HepG2 (cell line): ENCODE measurements around the gene COQ10B. TPM values are rescaled to one million over a fixed set of nuclear protein-coding genes. Genes with fewer than 3 reads are reported as not detected.
A peak's percentile ranks its signal among the peaks of the same experiment; 100 is the strongest.

Experiments
- CREBL2 ChIP-seq: sonication (generic); formaldehyde crosslinking; IDR thresholded peaks from 2 replicates; pipeline ENCODE4 v1.8.1; 2023; ENCODE audit warnings: missing genetic modification reagents, mild to moderate bottlenecking, borderline replicate concordance
- KLF11 ChIP-seq: IDR thresholded peaks from 2 replicates; pipeline ENCODE4 v1.6.1; 2016; ENCODE audit warnings: missing compliant biosample characterization
- KLF13 ChIP-seq: sonication (generic); formaldehyde crosslinking; IDR thresholded peaks from 2 replicates; pipeline ENCODE4 v1.4.0; 2020; ENCODE audit warnings: mild to moderate bottlenecking, missing genetic modification reagents
- LRRFIP1 ChIP-seq: sonication (generic); formaldehyde crosslinking; conservative IDR thresholded peaks from 2 replicates; pipeline ENCODE4 v1.4.0; 2020; ENCODE audit warnings: missing genetic modification reagents
- MAF1 ChIP-seq: sonication (generic); formaldehyde crosslinking; IDR thresholded peaks from 2 replicates; pipeline ENCODE4 v1.5.0; 2020; ENCODE audit warnings: missing genetic modification reagents, borderline replicate concordance
- NFE2L1 ChIP-seq: sonication (generic); formaldehyde crosslinking; IDR thresholded peaks from 2 replicates; pipeline ENCODE4 v1.4.0; 2020; ENCODE audit warnings: missing genetic modification reagents, mild to moderate bottlenecking, borderline replicate concordance
- NFKB2 ChIP-seq: sonication (generic); formaldehyde crosslinking; IDR thresholded peaks from 2 replicates; pipeline ENCODE4 v1.4.0; 2020; ENCODE audit warnings: missing genetic modification reagents, borderline replicate concordance
- PREB ChIP-seq: sonication (generic); formaldehyde crosslinking; IDR thresholded peaks from 2 replicates; pipeline ENCODE4 v1.4.0; 2020; ENCODE audit warnings: missing genetic modification reagents
- RELA ChIP-seq: sonication (generic); formaldehyde crosslinking; IDR thresholded peaks from 2 replicates; pipeline ENCODE4 v1.4.0; 2020; ENCODE audit warnings: missing genetic modification reagents
- RFXANK ChIP-seq: IDR thresholded peaks from 2 replicates; pipeline ENCODE4 v1.6.1; 2016
- SNRNP70 ChIP-seq: fragments of 200-400 bp; formaldehyde crosslinking; IDR thresholded peaks from 2 replicates; pipeline ENCODE4 v1.6.1; 2017; ENCODE audit warnings: mild to moderate bottlenecking, low read depth, low read length, moderate library complexity
- ZKSCAN8 ChIP-seq: IDR thresholded peaks from 2 replicates; pipeline ENCODE4 v1.6.1; 2016; ENCODE audit warnings: borderline replicate concordance, missing genetic modification reagents, missing compliant biosample characterization
- ZNF33A ChIP-seq: sonication (generic); formaldehyde crosslinking; IDR thresholded peaks from 2 replicates; pipeline ENCODE4 v1.5.1; 2020; ENCODE audit warnings: missing genetic modification reagents, mild to moderate bottlenecking, moderate library complexity, borderline replicate concordance
- ZNF414 ChIP-seq: sonication (generic); formaldehyde crosslinking; IDR thresholded peaks from 2 replicates; pipeline ENCODE4 v1.5.0; 2020; ENCODE audit warnings: missing genetic modification reagents
- ZNF44 ChIP-seq: sonication (generic); formaldehyde crosslinking; IDR thresholded peaks from 2 replicates; pipeline ENCODE4 v1.5.1; 2020; ENCODE audit warnings: mild to moderate bottlenecking, missing genetic modification reagents
- ZNF609 ChIP-seq: sonication (generic); formaldehyde crosslinking; IDR thresholded peaks from 2 replicates; pipeline ENCODE4 v1.4.0; 2020; ENCODE audit warnings: mild to moderate bottlenecking, missing genetic modification reagents, borderline replicate concordance
- ZNF713 ChIP-seq: sonication (generic); formaldehyde crosslinking; IDR thresholded peaks from 2 replicates; pipeline ENCODE4 v1.4.0; 2020; ENCODE audit warnings: mild to moderate bottlenecking, missing genetic modification reagents
- ZNF768 ChIP-seq: sonication (generic); formaldehyde crosslinking; IDR thresholded peaks from 2 replicates; pipeline ENCODE4 v1.4.0; 2020; ENCODE audit warnings: missing genetic modification reagents
- polyA plus RNA-seq, 8 experiments: library from polyadenylated mRNA; depleted of rRNA in 3 of 8; stranded (reverse) in 7 of 8; unstranded in 1 of 8; fragments of >200 nt; fragmentation: Illumina TruSeq in 4 of 8; extraction: Trizol in 4 of 8; gene quantifications; 2 replicates each; pipeline versions ENCODE4 v1.2.1 to v1.2.3, GENCODE V29; 2011 to 2016; ENCODE audit warnings: low read depth in 4 of 8, missing spikeins in 1 of 8, mixed read lengths in 1 of 8; ENCODE audit not compliant: insufficient read depth in 1 of 8
- total RNA-seq, 5 experiments: library from RNA; depleted of rRNA; stranded (reverse); fragments of >200 nt; fragmentation: Illumina TruSeq; extraction: Trizol; gene quantifications; 2 replicates each; pipeline ENCODE4 v1.2.3, GENCODE V29; 2016; ENCODE audit warnings: low read depth in 1 of 5

COQ10B gene
- total and polyA plus RNA-seq, 2 of the 13 experiments (the other 11 are each of a cell fraction or from before 2014, with no cell fraction given): 4.6 to 34.9 TPM

GRCh38 chr2:197434541-197435513, 18.5 kb upstream of the COQ10B start, which contains the start of gene SF3B1 (continued):
- 0 out of 2 replicates have a peak, but pooled peaks have one; percentile 41 for TF ChIP-seq LRRFIP1 (CRISPR knock-in tag)
- peak; percentile 17; the same call in 1 of the 2 replicates for TF ChIP-seq NFKB2 (CRISPR knock-in tag)
- TF ChIP-seq NFE2L1 (CRISPR knock-in tag): no peak
- peak; percentile 17 for TF ChIP-seq ZNF609 (CRISPR knock-in tag)
- TF ChIP-seq ZKSCAN8 (CRISPR knock-in tag): peak; percentile 70; the same call in 1 of the 2 replicates
- TF ChIP-seq ZNF414 (CRISPR knock-in tag): peak; percentile 90
- no peak; the same call in 1 of the 2 replicates for TF ChIP-seq PREB (CRISPR knock-in tag)
- TF ChIP-seq ZNF768 (CRISPR knock-in tag): peak; percentile 24; the same call in 1 of the 2 replicates
- TF ChIP-seq ZNF713 (CRISPR knock-in tag): no peak
- TF ChIP-seq SNRNP70: no peak
- peak; percentile 65; the same call in 1 of the 2 replicates for TF ChIP-seq CREBL2 (CRISPR knock-in tag)
- TF ChIP-seq ZNF44 (CRISPR knock-in tag): peak; percentile 43; the same call in 1 of the 2 replicates
- TF ChIP-seq KLF13 (CRISPR knock-in tag): 0 out of 2 replicates have a peak, but pooled peaks have one; percentile 61
- peak; percentile 3; the same call in 1 of the 2 replicates for TF ChIP-seq KLF11
- peak; percentile 88; the same call in 1 of the 2 replicates for TF ChIP-seq RELA (CRISPR knock-in tag)
- TF ChIP-seq MAF1 (CRISPR knock-in tag): 0 out of 2 replicates have a peak, but pooled peaks have one; percentile 14
- peak; percentile 87 for TF ChIP-seq RFXANK (CRISPR knock-in tag)
- 0 out of 2 replicates have a peak, but pooled peaks have one; percentile 77 for TF ChIP-seq ZNF33A (CRISPR knock-in tag)
